Trophoblast cell (in vitro differentiated cells and primary cell): ENCODE data around the gene C20orf202.
A peak's percentile ranks its signal among the peaks of the same experiment; 100 is the strongest.

Experiments used
- DNase-seq, 2 donors: peaks; one replicate each; pipeline ENCODE4 v3.0.0-alpha.2; 2016
- H2AFZ ChIP-seq: 2 replicates; pipeline ENCODE4 v1.6.1; 2013; ENCODE audit warnings: low read length, moderate library complexity, mild to moderate bottlenecking; ENCODE audit not compliant: insufficient read depth, poor library complexity
- H2AK5ac ChIP-seq: 2 replicates; pipeline ENCODE4 v1.6.1; 2013; ENCODE audit warnings: mild to moderate bottlenecking, low read length
- H2BK120ac ChIP-seq: 2 replicates; pipeline ENCODE4 v1.6.1; 2013; ENCODE audit warnings: low read length, mild to moderate bottlenecking, moderate library complexity; ENCODE audit not compliant: insufficient read depth, poor library complexity
- H2BK12ac ChIP-seq: 2 replicates; pipeline ENCODE4 v1.6.1; 2013; ENCODE audit warnings: mild to moderate bottlenecking, low read length, moderate library complexity
- H2BK5ac ChIP-seq: 2 replicates; pipeline ENCODE4 v1.6.1; 2013; ENCODE audit warnings: low read length, low read depth, moderate library complexity, mild to moderate bottlenecking; ENCODE audit not compliant: poor library complexity
- H3K14ac ChIP-seq: 2 replicates; pipeline ENCODE4 v1.6.1; 2013; ENCODE audit warnings: mild to moderate bottlenecking, low read length
- H3K18ac ChIP-seq: 2 replicates; pipeline ENCODE4 v1.6.1; 2013; ENCODE audit warnings: mild to moderate bottlenecking, low read length
- H3K23ac ChIP-seq: 2 replicates; pipeline ENCODE4 v1.6.1; 2013; ENCODE audit warnings: low read length
- H3K27ac ChIP-seq: 2 replicates; pipeline ENCODE4 v1.5.1; 2013; ENCODE audit warnings: low read depth, mild to moderate bottlenecking, inconsistent platforms, low read length, moderate library complexity
- H3K27me3 ChIP-seq: 2 replicates; pipeline ENCODE4 v1.6.1; 2013; ENCODE audit warnings: inconsistent platforms, mild to moderate bottlenecking, low read length, moderate library complexity; ENCODE audit not compliant: insufficient read depth
- H3K36me3 ChIP-seq, 2 experiments: 1 replicate in 1 of 2; 2 replicates in 1 of 2; pipeline ENCODE4 v1.6.1; 2013; ENCODE audit warnings: low read length in 2 of 2, mild to moderate bottlenecking in 2 of 2, moderate library complexity in 1 of 2; ENCODE audit not compliant: insufficient read depth in 2 of 2, control insufficient read depth in 1 of 2
- H3K4ac ChIP-seq: 2 replicates; pipeline ENCODE4 v1.6.1; 2013; ENCODE audit warnings: low read depth, mild to moderate bottlenecking, low read length, moderate library complexity
- H3K4me1 ChIP-seq, 2 experiments: 1 replicate in 1 of 2; 2 replicates in 1 of 2; pipeline ENCODE4 v1.6.1; 2013; ENCODE audit warnings: low read length in 2 of 2, mild to moderate bottlenecking in 2 of 2, moderate library complexity in 1 of 2; ENCODE audit not compliant: insufficient read depth in 2 of 2, control insufficient read depth in 1 of 2
- H3K4me2 ChIP-seq: 2 replicates; pipeline ENCODE4 v1.6.1; 2013; ENCODE audit warnings: inconsistent platforms, mild to moderate bottlenecking, low read length, moderate library complexity
- H3K4me3 ChIP-seq: 2 replicates; pipeline ENCODE4 v1.5.1; 2013; ENCODE audit warnings: mild to moderate bottlenecking, low read depth, low read length, inconsistent platforms
- H3K79me1 ChIP-seq: one replicate; pipeline ENCODE4 v1.6.1; 2013; ENCODE audit warnings: low read length
- H3K79me2 ChIP-seq: 2 replicates; pipeline ENCODE4 v1.6.1; 2013; ENCODE audit warnings: low read length, mild to moderate bottlenecking; ENCODE audit not compliant: control insufficient read depth, insufficient read depth, poor library complexity
- H3K9ac ChIP-seq: 2 replicates; pipeline ENCODE4 v1.6.1; 2013; ENCODE audit warnings: mild to moderate bottlenecking, low read length
- H3K9me3 ChIP-seq: 2 replicates; pipeline ENCODE4 v1.6.1; 2013; ENCODE audit warnings: low read depth, mild to moderate bottlenecking, control low read depth, inconsistent platforms, low read length; ENCODE audit not compliant: insufficient read depth
- H4K12ac ChIP-seq: 2 replicates; pipeline ENCODE4 v1.6.1; 2013; ENCODE audit warnings: low read depth, mild to moderate bottlenecking, low read length, moderate library complexity
- H4K8ac ChIP-seq: 2 replicates; pipeline ENCODE4 v1.6.1; 2013; ENCODE audit warnings: low read depth, mild to moderate bottlenecking, low read length, moderate library complexity
- H4K91ac ChIP-seq: one replicate; pipeline ENCODE4 v1.6.1; 2013; ENCODE audit warnings: low read depth, mild to moderate bottlenecking, low read length, moderate library complexity
- WGBS: extraction: QIAGEN DNeasy Blood & Tissue Kit; methylation state at CpG from one replicate; pipeline ENCODE4 v1.1.7; 2013; ENCODE audit warnings: missing lambda C conversion rate; ENCODE audit not compliant: insufficient read length, insufficient coverage; ENCODE audit errors: extremely low coverage; 5-methylcytosine and 5-hydroxymethylcytosine counted together

The C20orf202 gene

GRCh38 chr20:1188347-1188746 is 14.9 kb upstream of the C20orf202 start:
- WGBS, result 100% methylated on average over 1 of the region's 1 CpG

GRCh38 chr20:1189827-1190226 is 13.4 kb upstream of the C20orf202 start:
- no peak for DNase-seq
- Histone ChIP-seq H3K4ac (no peak overlapping the region), H4K91ac (no peak overlapping the region), H4K8ac (no peak overlapping the region), H3K79me1 (no peaks in the 10 kb centered on the region), H3K36me3 (no peaks in the 10 kb centered on the region), H3K4me2 (no peak overlapping the region), H3K18ac (no peak overlapping the region), H3K14ac (no peak overlapping the region), H3K23ac (no peak overlapping the region), H3K79me2 (no peaks in the 10 kb centered on the region), H3K4me3 (no peak overlapping the region), H2BK120ac (no peak overlapping the region), H3K27ac (no peak overlapping the region), H2AK5ac (no peak overlapping the region), H3K4me1 (peaks cover 0 to 8% of the 10 kb centered on the region in 2 experiments), H2BK12ac (no peak overlapping the region), H3K9ac (no peak overlapping the region), H4K12ac (no peak overlapping the region), H3K9me3 (peaks cover 5% of the 10 kb centered on the region), H3K27me3 (peaks cover 4% of the 10 kb centered on the region), H2AFZ (no peak overlapping the region), H2BK5ac (no peak overlapping the region)
- 100% methylated on average over 1 of the region's 1 CpG for WGBS

More at GRCh38 chr20:1188347-1188746, 14.9 kb upstream of the C20orf202 start:
- Histone ChIP-seq H3K9me3 (peaks cover 7% of the 10 kb centered on the region), H3K4me2 (no peak overlapping the region), H4K91ac (no peak overlapping the region), H2BK12ac (no peak overlapping the region), H2AFZ (no peak overlapping the region), H3K36me3 (no peaks in the 10 kb centered on the region), H3K4me3 (peak overlapping the region; percentile 16), H4K8ac (no peak overlapping the region), H3K27me3 (peaks cover 18% of the 10 kb centered on the region), H2AK5ac (no peak overlapping the region), H4K12ac (no peak overlapping the region), H3K4me1 (peaks cover 0 to 8% of the 10 kb centered on the region in 2 experiments), H3K79me2 (no peaks in the 10 kb centered on the region), H3K18ac (no peak overlapping the region), H2BK120ac (no peak overlapping the region), H3K27ac (no peak overlapping the region), H3K79me1 (no peaks in the 10 kb centered on the region), H3K23ac (peak overlapping the region; percentile 97), H3K9ac (no peak overlapping the region), H3K14ac (no peak overlapping the region), H2BK5ac (no peak overlapping the region), H3K4ac (no peak overlapping the region)
- no peak for DNase-seq

GRCh38 chr20:1190847-1191246 is 12.4 kb upstream of the C20orf202 start:
- peaks cover 0 to 5% of the 10 kb centered on the region in 2 experiments for H3K4me1 ChIP-seq
- no peak overlapping the region for H4K12ac ChIP-seq
- no peak overlapping the region for H4K91ac ChIP-seq
- H3K79me2 ChIP-seq, result no peaks in the 10 kb centered on the region
- no peak overlapping the region for H3K4me2 ChIP-seq
- H3K36me3 ChIP-seq, result no peaks in the 10 kb centered on the region
- no peak overlapping the region for H2BK5ac ChIP-seq
- DNase-seq, result no peak
- H3K9me3 ChIP-seq, result peaks cover 5% of the 10 kb centered on the region
- no peak overlapping the region for H2BK12ac ChIP-seq
- no peak overlapping the region for H4K8ac ChIP-seq
- H3K23ac ChIP-seq, result peak overlapping the region; percentile 25
- no peak overlapping the region for H3K27ac ChIP-seq
- H3K14ac ChIP-seq, result no peak overlapping the region
- H2BK120ac ChIP-seq, result no peak overlapping the region
- no peak overlapping the region for H3K4me3 ChIP-seq
- no CpG with 5 or more reads among the region's 3 CpGs for WGBS
- H3K79me1 ChIP-seq, result no peaks in the 10 kb centered on the region
- H3K18ac ChIP-seq, result no peak overlapping the region
- H2AK5ac ChIP-seq, result no peak overlapping the region
- no peak overlapping the region for H3K9ac ChIP-seq
- no peak overlapping the region for H2AFZ ChIP-seq
- H3K27me3 ChIP-seq, result no peaks in the 10 kb centered on the region
- H3K4ac ChIP-seq, result no peak overlapping the region

GRCh38 chr20:1191299-1191698 is 12.0 kb upstream of the C20orf202 start:
- no peak for DNase-seq
- Histone ChIP-seq H2BK12ac (no peak overlapping the region), H3K9ac (no peak overlapping the region), H4K8ac (no peak overlapping the region), H3K27ac (no peak overlapping the region), H3K4me2 (no peak overlapping the region), H2AK5ac (no peak overlapping the region), H3K4me1 (peaks cover 0 to 5% of the 10 kb centered on the region in 2 experiments), H4K91ac (no peak overlapping the region), H2AFZ (no peak overlapping the region), H3K79me2 (no peaks in the 10 kb centered on the region), H3K18ac (no peak overlapping the region), H3K36me3 (no peaks in the 10 kb centered on the region), H3K4me3 (no peak overlapping the region), H3K27me3 (no peaks in the 10 kb centered on the region), H3K14ac (no peak overlapping the region), H2BK5ac (no peak overlapping the region), H4K12ac (no peak overlapping the region), H2BK120ac (no peak overlapping the region), H3K4ac (no peak overlapping the region), H3K9me3 (peaks cover 5% of the 10 kb centered on the region), H3K79me1 (no peaks in the 10 kb centered on the region), H3K23ac (no peak overlapping the region)
- no CpG with 5 or more reads among the region's 3 CpGs for WGBS
